GM21528 (cell line): ENCODE data around the gene SCO2.

Experiments
- ATAC-seq: cut with Tn5 transposase; IDR thresholded peaks from one replicate; pipeline ENCODE4 v1.9.1; 2021; ENCODE audit warnings: mild to moderate bottlenecking, moderate library complexity; ENCODE audit not compliant: unreplicated experiment, low FRiP score

SCO2 gene

GRCh38 chr22:50525104-50525857 is at the start of gene SCO2:
SCO2 (minus strand) TSS chr22:50525598; CDS start chr22:50524411, 1,187 bp downstream.
- ATAC-seq, result peak; percentile 33

- ATAC-seq, result no peak
Measured at GRCh38 chr22:50574383-50574755, 49.0 kb upstream of the SCO2 start.

- no peak for ATAC-seq
Measured at GRCh38 chr22:50573491-50574382, 48.3 kb upstream of the SCO2 start.

GRCh38 chr22:50572965-50573364 is 47.6 kb upstream of the SCO2 start:
- ATAC-seq, result no peak

- no peak for ATAC-seq
Measured at GRCh38 chr22:50571264-50572175, 46.1 kb upstream of the SCO2 start.

GRCh38 chr22:50570861-50571260 is 45.5 kb upstream of the SCO2 start:
- no peak for ATAC-seq

GRCh38 chr22:50569896-50570535 is 44.6 kb upstream of the SCO2 start:
- no peak for ATAC-seq

GRCh38 chr22:50569041-50569459 is 43.7 kb upstream of the SCO2 start:
- ATAC-seq, result no peak

GRCh38 chr22:50568626-50569025 is 43.2 kb upstream of the SCO2 start:
- ATAC-seq, result no peak

GRCh38 chr22:50567721-50568252 is 42.4 kb upstream of the SCO2 start:
- ATAC-seq, result no peak

GRCh38 chr22:50564289-50564688 is 38.9 kb upstream of the SCO2 start:
- ATAC-seq, result no peak

- ATAC-seq, result no peak
Measured at GRCh38 chr22:50563413-50564160, 38.2 kb upstream of the SCO2 start.

- peak; percentile 85 for ATAC-seq
Measured at GRCh38 chr22:50562523-50563412, 37.4 kb upstream of the SCO2 start, which contains the start of gene SYCE3. SYCE3 (minus strand) TSS chr22:50562919; CDS start chr22:50556405, 6,514 bp downstream.

GRCh38 chr22:50561401-50562358 is 36.3 kb upstream of the SCO2 start:
- no peak for ATAC-seq

GRCh38 chr22:50560034-50560433 is 34.6 kb upstream of the SCO2 start:
- ATAC-seq, result no peak

- ATAC-seq, result no peak
Measured at GRCh38 chr22:50556703-50557102, 31.3 kb upstream of the SCO2 start.

- no peak for ATAC-seq
Measured at GRCh38 chr22:50553310-50553709, 27.9 kb upstream of the SCO2 start.
